GM15510 (cell line): ENCODE measurements around the gene EYS.

ENCODE experiments used
- POLR2A ChIP-seq: IDR thresholded peaks from 3 replicates; pipeline ENCODE4 v1.6.1; 2011; ENCODE audit warnings: borderline replicate concordance; ENCODE audit not compliant: insufficient read length; ENCODE audit errors: extremely low read depth

Gene EYS

DNA sequence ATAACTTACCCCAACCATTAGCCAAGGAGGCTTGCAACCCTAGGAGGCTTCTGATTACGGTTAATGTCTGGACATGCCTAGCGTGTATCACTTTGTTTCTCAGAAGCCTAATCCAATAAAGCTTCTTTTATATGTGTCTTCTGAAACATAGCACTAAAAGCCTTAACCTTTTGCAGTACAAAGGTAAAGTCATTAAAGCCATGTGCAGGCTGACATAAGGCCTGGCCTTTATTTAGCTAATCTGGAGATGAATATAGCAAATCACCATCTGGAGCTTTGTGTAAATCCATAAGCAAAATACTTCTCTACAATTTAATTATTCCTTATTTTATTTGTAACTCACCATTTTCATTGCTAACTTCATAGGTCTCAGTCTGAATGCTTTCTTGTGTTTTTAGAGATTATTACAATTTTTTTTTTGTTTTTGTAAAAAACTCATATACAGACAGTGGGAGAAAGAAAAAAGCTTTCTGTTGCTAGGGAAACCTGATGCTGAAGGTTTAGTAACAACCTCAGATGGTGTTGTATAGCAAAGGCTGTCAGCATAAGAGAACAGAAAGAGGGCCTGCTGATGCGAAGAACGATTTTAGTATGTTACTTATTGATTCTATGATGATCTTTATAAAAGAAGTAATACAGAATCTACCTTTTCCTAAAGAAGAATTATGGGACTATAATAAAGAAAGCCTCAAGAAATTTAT lies at the start of gene EYS:
Gene EYS, minus strand, starts transcription at position 101 of the 701 bp plus-strand sequence. CDS start 211,816 bp downstream, outside the sequence.
- TF ChIP-seq POLR2A, result no peak

DNA sequence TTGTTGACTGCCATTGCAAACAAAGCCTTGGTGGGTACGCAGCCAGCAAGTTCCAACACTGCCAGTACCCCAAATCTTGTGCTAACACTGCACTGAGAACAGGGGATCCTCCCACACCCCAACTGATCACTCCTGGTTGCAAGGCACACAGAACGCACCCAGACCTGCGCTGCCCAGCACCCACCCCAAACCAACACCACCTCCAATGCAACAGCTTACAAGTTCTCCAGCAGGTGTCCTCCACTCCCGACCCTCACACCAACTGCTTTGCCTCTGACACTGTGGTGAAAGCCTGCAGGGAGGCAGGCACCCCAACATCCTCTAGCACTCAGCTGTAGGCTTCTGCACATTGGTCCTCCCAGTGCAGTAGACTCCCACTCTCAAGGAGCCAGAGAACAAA lies 39.3 kb upstream of the EYS start:
- no peak for TF ChIP-seq POLR2A

DNA sequence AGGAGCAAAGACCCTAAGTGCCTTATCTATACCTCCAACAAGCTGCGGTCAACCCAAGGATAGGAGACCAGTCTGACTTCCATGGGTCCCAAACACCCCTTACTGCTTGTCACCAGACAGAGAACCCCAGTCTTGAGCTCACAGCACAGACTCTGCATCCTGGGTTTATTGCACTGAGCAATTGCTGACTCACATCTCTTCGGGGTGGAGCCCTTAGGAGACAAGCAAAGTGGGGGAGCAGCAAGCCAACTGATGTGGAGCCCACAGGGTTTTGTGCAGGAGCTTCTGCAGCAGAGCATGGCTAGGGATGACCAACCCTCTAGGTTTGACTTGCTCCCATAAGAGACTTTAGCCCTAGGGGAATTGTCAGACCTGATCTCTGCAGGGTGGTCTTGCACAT lies 38.6 kb upstream of the EYS start:
- no peak for TF ChIP-seq POLR2A

DNA sequence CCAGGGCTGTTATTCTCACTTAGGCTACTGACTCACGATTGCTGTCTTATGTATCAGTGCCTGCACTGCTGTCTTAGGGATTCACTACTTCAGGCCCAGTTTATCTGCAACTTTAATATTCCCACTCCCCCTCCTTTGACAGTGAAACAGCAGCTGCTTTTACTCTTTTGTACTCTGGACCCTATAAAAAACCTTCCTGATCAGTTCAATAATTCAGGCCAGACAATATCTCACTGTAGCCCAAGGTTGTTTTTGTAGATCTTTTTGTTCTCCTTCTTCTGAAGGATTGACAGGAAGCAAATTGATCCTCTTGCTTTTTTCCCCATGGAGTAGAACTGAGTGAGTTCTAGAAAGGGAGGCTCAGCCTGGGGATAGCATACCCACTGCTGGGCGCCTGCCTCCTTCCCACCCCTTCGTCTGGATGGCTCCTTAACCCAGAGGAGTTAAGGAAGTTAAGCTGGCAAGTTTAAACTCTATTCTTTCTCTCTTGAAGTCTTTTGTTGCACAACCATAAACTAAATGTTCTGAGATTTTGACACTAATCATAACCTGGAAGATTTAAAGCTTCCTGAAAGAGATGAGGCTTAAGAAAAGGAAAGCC lies 22.0 kb upstream of the EYS start:
- TF ChIP-seq POLR2A, result no peak

DNA sequence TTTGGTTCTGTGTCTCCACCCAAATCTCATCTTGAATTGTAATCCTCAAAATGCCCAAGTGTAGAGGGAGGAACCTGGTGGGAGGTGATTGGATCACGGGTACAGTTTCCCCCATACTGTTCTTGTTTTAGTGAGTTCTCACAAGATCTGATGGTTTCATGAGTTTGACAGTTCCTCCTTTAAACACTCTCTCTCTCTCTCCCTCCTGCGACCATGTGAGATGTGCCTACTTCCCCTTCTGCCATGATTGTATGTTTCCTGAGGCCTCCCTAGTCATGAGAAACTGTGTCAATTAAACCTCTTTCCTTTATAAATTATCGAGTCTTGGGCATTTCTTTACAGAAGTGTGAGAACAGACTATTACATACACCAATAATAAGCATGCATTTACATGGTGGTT lies 12.1 kb upstream of the EYS start:
- no peak for TF ChIP-seq POLR2A

DNA sequence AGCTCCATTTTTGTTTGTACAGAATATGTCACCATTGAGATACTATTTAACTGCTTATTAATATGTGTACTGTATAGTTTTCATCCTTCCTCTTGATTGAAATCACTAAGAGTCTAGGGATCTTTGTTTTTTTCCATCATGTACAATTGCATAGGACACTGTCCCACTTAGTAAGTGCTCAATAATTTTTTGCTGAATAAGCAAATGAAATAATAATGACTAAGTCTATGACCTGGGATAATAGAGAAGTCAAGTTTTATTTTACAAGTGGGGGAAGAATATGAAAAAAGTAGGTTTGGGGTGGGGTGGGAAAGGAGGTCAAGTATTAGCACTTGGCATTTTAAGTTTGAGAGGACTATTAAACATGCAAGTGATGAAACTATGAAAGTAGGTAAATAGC lies 4.5 kb upstream of the EYS start:
- TF ChIP-seq POLR2A, result no peak

DNA sequence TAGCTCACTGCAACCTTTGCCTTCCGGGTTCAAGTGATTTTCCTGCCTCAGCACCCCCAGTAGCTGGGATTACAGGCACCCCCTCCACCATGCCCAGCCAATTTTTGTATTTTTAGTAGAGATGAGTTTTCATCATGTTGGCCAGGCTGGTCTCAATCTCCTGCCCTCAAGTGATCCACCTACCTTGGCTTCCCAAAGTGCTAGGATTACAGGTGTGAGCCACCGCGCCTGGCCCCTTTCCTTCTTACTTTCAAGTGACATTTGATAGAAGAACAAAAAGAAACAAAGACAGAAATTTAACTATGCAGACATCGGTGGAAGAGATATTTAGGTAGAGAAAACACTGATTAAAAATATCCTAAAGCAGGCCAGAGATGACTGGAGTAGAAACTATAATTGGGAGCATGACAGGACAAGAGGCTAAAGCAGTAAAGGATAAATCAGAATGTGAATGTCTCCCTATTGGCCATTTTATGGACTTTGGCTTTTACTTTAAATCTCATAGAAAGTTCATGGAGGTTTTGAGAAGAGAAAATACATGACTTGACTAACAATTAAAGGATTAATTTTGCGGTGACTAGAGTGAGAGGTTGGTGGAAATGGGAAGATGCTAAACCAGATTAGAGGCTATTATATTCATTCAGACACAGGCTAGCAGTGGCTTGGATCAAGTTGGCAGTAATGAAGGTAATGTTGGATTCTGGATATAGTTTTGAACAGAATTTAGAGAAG lies 2.2 kb upstream of the EYS start:
- no peak for TF ChIP-seq POLR2A

DNA sequence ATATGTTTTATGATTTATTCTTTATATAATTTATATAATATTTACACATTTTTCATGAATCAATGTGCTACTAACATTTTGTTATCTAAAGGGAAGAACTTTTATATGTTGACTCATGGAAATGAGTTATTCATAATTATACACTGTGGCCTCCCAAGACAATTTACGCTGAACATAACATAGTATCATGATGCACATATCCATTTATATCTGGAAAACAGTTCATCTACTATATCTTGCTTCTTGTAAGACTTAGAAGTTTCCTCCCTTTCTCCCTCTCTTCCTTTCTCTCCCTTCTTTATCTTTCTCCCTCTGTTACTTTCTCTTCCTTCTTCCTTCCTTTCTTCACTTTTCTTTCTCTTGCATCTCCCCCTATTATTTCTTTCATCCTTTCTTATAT lies 1.1 kb upstream of the EYS start:
- TF ChIP-seq POLR2A, result no peak

DNA sequence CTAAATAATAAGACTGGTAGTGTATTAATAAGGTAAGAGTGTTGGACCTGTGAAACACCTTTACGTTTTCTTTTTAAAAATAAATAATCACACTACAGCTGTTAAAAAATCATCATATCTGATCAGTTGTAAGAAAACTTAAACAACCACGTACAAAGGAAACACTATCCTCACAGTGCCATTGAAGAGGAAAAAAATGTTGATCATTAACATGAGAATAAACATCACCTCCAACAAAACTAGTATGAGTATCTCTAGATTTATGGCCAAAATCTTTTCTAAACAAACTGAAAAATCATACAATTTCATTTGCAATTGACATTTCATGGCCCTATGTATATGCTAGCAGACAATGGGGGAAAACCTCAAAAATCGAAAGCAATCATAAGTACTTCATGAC lies 590 bp downstream of the EYS start:
- no peak for TF ChIP-seq POLR2A

DNA sequence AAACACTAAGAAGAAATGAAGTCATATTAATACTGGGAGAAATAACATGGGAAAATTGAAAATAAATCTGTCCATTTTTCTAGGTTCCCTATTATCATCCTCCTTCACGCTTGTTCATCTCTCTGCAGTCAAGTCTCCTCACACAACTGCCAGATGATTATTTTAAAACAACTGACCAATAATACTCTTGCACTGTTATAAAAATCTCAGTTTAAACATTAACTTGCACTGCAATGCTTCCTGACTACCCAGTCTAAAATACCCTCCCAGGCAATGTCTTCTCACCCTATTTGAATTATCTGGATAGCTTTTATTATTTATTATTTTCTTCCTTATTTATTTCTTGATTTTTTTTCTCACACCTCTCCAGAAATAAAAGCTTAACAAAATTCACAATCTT lies 5.7 kb downstream of the EYS start:
- TF ChIP-seq POLR2A, result no peak

DNA sequence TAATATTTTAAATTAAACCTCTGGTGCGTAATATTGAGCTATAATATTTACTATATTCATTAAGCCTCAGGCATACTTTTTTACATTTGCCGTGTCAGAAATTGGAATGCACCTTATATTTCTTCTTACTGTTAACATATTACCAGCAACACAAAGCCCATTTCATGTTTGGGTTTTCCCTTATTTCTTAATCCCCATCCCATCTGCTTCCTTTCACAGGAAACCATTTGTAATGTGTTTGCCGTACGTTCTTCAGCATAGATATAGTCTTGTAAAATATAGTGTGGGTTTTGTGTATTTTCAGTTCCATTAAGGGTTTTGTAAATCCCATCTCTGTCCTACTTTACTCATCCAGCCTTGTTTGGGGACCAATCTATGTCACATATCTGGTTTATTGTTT lies 6.5 kb downstream of the EYS start:
- TF ChIP-seq POLR2A, result no peak

DNA sequence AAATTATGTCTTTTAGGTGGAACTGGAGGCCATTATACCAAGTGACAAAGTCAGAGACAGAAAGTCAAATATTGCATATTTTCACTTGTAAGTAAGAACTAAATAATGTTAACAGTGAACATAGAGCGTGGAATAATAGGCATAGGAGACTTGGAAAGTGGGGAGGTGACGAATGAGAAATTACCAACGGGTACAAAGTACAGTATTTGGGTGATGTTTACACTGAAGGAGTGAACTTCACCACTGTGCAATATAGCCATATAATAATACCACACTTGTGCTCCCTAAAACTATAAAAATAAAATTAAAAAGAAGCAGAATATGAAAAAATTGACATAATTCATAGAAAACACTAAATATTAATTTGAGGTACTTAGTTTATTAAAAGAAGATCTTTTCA lies 14.9 kb downstream of the EYS start:
- TF ChIP-seq POLR2A, result no peak

DNA sequence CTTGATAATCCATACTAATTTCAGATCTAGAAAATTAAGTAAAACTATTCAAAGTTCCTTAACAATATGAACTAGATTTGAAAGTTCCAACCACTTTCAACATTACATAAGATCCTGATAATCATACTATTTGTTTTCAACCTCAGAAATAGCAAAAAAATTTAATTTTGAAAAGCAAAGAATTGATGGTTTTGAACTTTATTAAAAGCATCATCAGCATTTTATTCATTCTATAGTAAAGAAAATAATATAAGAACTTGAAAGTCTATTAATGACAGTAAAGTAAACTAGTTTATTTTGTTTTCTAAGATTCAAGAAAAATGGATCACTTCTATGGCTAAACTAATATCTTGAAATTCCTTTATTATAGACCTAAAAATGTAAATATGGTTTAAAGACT lies 26.8 kb downstream of the EYS start:
- TF ChIP-seq POLR2A, result no peak

DNA sequence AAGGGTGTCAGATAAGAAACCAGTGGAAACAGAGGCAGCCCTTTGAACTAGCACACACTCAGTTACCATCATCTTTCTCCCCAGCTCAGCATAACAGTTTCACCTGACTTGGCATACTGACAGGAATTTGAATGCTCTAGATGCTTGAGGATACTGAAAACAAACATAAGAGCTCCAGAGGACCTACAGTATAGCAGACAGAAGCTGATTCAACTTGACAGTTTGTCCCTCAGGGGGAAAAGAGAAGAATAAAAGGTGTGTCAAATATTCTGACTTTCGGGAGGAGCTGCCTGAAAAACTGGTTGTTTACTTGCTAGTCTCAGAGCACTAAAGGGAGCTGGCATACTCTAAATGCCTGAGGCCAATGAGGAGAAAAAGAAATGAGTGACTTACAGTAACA lies 35.1 kb downstream of the EYS start:
- no peak for TF ChIP-seq POLR2A

DNA sequence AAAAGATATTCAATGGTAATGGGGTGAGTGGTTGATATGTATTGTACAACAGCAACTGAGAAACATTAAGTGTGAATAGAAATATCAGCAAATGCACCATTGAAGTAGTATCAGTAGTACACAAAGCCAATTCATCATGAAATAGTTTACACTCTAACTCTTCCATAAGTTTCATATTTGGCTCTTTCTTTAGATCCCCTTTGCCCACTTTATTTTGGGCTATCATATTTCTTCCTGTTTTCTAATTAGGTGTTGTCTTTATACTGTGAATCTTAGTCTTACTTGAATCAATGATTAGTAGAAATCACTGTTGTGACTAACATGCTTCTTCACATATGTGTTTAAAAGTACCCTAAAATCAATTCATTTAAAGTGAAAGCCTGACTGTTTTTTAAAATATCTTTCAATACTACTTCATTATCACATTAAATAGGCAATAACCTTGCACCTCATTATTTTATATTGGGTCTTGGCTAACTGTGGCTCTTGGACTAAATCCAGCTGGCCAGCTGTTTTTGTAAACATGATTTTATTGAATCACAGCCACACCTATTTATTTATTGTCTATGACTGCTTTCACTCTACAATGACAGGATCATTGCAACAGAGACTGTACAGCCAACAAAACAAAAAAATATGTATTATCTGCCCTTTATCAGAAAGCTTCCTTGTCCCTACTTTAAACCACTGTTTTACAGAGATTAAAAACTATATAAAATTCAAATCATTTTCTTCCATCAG lies 38.9 kb downstream of the EYS start:
- no peak for TF ChIP-seq POLR2A
